ENCODE results near the gene ITPKB. TPM values are rescaled to one million over a fixed set of nuclear protein-coding genes. Genes with fewer than 3 reads are reported as not detected.

ITPKB gene
- total and polyA plus RNA-seq, 9 donors: 11.3 to 43.2 (median 20.1) TPM

DNA sequence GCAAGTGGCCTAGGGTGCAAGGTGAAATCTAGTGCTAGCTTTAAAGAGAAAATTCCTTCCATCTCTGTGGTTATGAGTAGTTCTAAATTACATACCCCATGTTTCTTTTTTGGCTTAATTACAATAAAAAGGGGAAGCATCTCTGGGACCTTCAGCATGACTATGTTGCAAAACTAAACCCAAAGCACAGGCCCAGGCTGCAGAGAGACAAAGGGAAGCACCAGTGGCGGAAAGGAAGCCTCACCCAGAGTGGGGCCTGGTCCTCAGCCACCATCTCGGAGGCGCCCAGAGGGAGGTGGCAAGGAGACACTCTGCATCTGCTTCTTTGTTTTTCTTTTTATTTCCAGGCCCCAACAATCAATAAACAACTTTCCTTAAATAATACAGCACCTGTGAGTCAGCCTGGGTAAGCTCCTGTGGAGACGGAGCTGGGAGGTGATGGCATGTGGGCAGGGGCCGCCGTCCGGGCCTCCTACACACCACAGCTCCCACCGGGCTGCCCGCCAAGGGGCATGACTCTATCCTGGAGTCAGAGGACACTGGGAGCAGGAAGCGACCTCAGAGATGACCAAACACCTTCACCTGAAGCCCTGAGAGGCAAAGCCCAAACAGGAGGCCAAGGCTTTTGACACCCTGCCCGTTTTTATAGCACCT is 21.7 kb downstream of the ITPKB start:
- 68 to 84% (median 80%) methylated on average over 11 of the region's 11 CpGs for WGBS, 3 donors

DNA sequence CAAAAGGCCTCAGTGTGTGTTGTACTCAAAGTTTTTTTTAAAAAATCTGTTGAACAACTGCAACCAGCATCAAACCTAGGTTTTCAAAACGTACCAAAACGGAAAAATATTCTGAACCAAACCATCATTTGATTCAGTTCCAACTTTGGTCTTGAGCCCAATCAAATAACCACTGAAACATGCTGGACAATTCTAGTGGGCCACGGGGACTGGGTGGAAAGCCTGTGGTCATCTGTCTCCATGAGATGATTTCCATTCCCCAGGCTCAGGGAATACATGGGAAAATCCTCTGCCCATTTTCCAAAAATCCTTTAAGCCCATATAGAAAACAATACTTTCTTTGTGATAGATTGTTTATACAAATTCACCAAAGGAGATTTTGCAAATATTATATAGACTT is 22.5 kb downstream of the ITPKB start:
- no peaks in the 10 kb centered on the region for H3K27me3 ChIP-seq
- no peak overlapping the region for H3K27ac ChIP-seq
- H3K4me1 ChIP-seq (ENCODE audit: insufficient read depth): peaks cover 1% of the 10 kb centered on the region
- TF ChIP-seq, protein P1, sequence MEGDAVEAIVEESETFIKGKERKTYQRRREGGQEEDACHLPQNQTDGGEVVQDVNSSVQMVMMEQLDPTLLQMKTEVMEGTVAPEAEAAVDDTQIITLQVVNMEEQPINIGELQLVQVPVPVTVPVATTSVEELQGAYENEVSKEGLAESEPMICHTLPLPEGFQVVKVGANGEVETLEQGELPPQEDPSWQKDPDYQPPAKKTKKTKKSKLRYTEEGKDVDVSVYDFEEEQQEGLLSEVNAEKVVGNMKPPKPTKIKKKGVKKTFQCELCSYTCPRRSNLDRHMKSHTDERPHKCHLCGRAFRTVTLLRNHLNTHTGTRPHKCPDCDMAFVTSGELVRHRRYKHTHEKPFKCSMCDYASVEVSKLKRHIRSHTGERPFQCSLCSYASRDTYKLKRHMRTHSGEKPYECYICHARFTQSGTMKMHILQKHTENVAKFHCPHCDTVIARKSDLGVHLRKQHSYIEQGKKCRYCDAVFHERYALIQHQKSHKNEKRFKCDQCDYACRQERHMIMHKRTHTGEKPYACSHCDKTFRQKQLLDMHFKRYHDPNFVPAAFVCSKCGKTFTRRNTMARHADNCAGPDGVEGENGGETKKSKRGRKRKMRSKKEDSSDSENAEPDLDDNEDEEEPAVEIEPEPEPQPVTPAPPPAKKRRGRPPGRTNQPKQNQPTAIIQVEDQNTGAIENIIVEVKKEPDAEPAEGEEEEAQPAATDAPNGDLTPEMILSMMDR (IDR thresholded peaks at IDR 0.05): no peak
- TF ChIP-seq POLR2A (IDR thresholded peaks at IDR 0.05): no peak
- no peak for TF ChIP-seq EP300 (IDR thresholded peaks at IDR 0.05)
- intact Hi-C loops (cut with DNase I): no loop called here
- H3K36me3 ChIP-seq: no peaks in the 10 kb centered on the region
- no peak overlapping the region for H3K4me3 ChIP-seq
- no peaks in the 10 kb centered on the region for H3K9me3 ChIP-seq
- 75 to 82% (median 80%) methylated on average over 3 of the region's 3 CpGs for WGBS, 3 donors
- no peak for DNase-seq

More for the DNA sequence above, 21.7 kb downstream of the ITPKB start:
- no peak overlapping the region for H3K4me3 ChIP-seq
- DNase-seq: no peak
- H3K27ac ChIP-seq: no peak overlapping the region
- TF ChIP-seq EP300 (IDR thresholded peaks at IDR 0.05) (no peak), POLR2A (IDR thresholded peaks at IDR 0.05) (no peak)
- TF ChIP-seq, protein P1 (IDR thresholded peaks at IDR 0.05): no peak
- no peaks in the 10 kb centered on the region for H3K9me3 ChIP-seq
- no peaks in the 10 kb centered on the region for H3K36me3 ChIP-seq
- intact Hi-C loops (cut with DNase I): no loop called here
- H3K27me3 ChIP-seq: no peaks in the 10 kb centered on the region
- H3K4me1 ChIP-seq (ENCODE audit: insufficient read depth): no peaks in the 10 kb centered on the region

DNA sequence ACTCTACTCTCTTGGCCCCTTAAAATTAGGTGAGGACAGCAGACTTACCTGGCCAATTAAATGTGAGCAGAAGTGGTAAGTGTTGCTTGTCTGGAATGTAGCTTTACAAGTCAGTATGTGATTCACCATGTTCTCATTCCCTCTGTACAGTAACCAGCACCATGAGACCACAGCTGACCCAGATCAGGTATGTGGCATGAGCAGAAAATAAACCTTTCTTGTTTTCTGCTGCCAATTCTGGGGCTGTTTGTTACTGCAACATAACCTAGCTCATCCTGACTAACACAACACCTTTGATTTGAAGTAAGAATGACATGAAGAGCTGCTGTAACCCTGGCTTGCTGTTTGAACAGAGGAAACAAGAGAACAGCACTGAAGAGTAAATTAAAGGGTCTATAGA is 24.9 kb downstream of the ITPKB start:
- no peak overlapping the region for H3K4me3 ChIP-seq
- H3K9me3 ChIP-seq: no peaks in the 10 kb centered on the region
- DNase-seq: no peak
- intact Hi-C loops (cut with DNase I): no loop called here
- H3K27ac ChIP-seq: no peak overlapping the region
- TF ChIP-seq EP300 (IDR thresholded peaks at IDR 0.05) (no peak), POLR2A (IDR thresholded peaks at IDR 0.05) (no peak)
- TF ChIP-seq, protein P1 (IDR thresholded peaks at IDR 0.05): no peak
- H3K36me3 ChIP-seq: no peaks in the 10 kb centered on the region
- H3K27me3 ChIP-seq: no peaks in the 10 kb centered on the region
- H3K4me1 ChIP-seq (ENCODE audit: insufficient read depth): peaks cover 5% of the 10 kb centered on the region

DNA sequence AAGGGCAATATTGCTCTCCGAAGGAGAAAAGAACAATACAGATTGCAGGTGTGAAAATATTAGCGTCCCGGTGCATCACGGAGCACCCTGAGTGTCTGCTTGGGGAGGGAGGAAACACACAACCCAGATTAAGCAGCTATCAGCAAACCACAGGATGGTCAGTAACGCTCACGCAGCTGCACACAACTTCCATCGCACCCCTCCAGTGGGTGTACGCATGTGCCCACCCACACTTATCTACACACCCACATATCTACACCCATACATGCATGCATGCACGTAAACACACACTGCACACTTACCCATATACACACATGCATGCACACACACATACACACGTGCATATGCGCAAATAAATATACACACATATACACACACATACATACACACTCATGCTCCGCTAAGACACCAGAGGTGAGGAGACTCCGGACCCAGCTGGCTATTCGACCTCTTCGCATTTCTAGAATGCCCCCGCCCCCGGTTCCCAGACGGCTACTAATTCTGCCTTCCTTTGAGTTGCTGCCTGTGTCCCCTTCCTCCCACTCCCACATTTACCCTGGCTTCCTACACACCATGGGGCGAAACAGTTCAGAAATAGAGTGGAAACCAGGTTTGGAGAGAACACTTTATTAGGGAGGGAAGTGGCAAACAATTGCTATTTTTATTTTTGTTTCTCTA is 26.2 kb downstream of the ITPKB start:
- no peak for DNase-seq
- Histone ChIP-seq H3K36me3 (no peaks in the 10 kb centered on the region), H3K9me3 (no peaks in the 10 kb centered on the region), H3K4me1 (ENCODE audit: insufficient read depth) (peaks cover 5% of the 10 kb centered on the region), H3K27me3 (no peaks in the 10 kb centered on the region), H3K4me3 (no peak overlapping the region), H3K27ac (no peak overlapping the region)
- intact Hi-C loops (cut with DNase I): no loop called here
- TF ChIP-seq POLR2A (IDR thresholded peaks at IDR 0.05) (no peak), EP300 (IDR thresholded peaks at IDR 0.05) (no peak)
- TF ChIP-seq, protein P1 (IDR thresholded peaks at IDR 0.05): no peak
- WGBS, 3 donors: 69 to 74% (median 71%) methylated on average over 19 of the region's 19 CpGs

Measured in ovary (tissue), 9 donors.